Sigmoid colon (tissue), 4 donors: Measurements from ENCODE around the gene TRIP6.

Experiments
- EP300 ChIP-seq, 4 donors: sonication (generic); formaldehyde crosslinking; IDR thresholded peaks; one replicate each; pipeline ENCODE4 v1.6.1; 2017; ENCODE audit warnings: antibody characterized with exemption in 4 of 4
- POLR2A ChIP-seq, 2 donors: fragments of 450-650 bp; IDR thresholded peaks; one replicate each; pipeline ENCODE4 v1.6.1; 2016; ENCODE audit warnings: antibody characterized with exemption in 2 of 2, mild to moderate bottlenecking in 2 of 2, moderate library complexity in 2 of 2
- POLR2AphosphoS5 ChIP-seq, 4 donors: sonication (generic); formaldehyde crosslinking; IDR thresholded peaks; one replicate each; pipeline ENCODE4 v1.6.1; 2017; ENCODE audit warnings: antibody characterized with exemption in 4 of 4
- TF ChIP-seq, protein P1 (sequence below), 4 experiments: fragments of 450-650 bp in 3 of 4; fragments of 200-600 bp in 1 of 4; IDR thresholded peaks; one replicate each; pipeline ENCODE4 v1.5.1; 2016 to 2019; ENCODE audit warnings: antibody characterized with exemption in 4 of 4, mild to moderate bottlenecking in 3 of 4, moderate library complexity in 2 of 4

DNA sequence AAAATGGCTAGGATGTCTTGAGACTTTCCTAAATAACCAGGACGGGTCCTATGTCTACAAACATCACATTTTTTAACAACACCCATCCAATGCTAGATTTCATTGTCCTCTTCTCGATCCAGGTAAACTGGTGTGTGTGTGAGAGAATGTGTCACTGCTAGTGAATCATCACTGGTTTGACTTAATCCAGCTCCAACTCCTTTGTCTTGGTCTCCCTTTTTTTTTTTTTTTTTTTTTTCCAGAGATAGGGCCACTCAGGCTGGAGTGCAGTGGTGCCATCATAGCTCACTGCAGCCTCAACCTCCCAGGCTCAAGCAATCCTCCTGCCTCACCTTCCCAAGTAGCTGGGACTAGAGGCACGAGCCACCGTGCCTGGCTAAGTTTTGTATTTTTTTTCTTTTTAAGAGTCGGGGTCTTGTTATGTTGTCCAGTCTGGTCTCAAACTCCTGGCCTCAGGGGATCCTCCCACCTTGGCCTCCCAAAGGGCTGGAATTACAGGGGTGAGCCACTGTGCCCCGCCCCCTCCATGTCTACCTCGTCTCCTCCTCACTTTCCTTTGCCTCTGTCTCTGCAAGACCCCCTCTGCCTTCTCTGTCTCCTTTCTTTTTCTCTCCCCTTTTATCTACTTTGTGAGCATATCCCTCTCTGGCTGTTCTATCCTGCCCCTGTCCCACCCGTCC, 24.5 kb downstream of the TRIP6 start:
- TF ChIP-seq, protein P1, sequence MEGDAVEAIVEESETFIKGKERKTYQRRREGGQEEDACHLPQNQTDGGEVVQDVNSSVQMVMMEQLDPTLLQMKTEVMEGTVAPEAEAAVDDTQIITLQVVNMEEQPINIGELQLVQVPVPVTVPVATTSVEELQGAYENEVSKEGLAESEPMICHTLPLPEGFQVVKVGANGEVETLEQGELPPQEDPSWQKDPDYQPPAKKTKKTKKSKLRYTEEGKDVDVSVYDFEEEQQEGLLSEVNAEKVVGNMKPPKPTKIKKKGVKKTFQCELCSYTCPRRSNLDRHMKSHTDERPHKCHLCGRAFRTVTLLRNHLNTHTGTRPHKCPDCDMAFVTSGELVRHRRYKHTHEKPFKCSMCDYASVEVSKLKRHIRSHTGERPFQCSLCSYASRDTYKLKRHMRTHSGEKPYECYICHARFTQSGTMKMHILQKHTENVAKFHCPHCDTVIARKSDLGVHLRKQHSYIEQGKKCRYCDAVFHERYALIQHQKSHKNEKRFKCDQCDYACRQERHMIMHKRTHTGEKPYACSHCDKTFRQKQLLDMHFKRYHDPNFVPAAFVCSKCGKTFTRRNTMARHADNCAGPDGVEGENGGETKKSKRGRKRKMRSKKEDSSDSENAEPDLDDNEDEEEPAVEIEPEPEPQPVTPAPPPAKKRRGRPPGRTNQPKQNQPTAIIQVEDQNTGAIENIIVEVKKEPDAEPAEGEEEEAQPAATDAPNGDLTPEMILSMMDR (IDR thresholded peaks at IDR 0.05): no peak
- TF ChIP-seq POLR2AphosphoS5 (IDR thresholded peaks at IDR 0.05): no peak
- no peak for TF ChIP-seq EP300 (IDR thresholded peaks at IDR 0.05)
- TF ChIP-seq POLR2A (IDR thresholded peaks at IDR 0.05): no peak
